Common myeloid progenitor, CD34-positive (primary cell): ENCODE data around the gene EFCAB12.

Source experiments
- CTCF ChIA-PET: fragments of 350-600 bp; sonication (Branson Sonifier 250); formaldehyde crosslinking; loops from one replicate; lab custom pipeline; 2021; ENCODE audit warnings: antibody characterized with exemption; lab: Charles Lee
- POLR2A ChIA-PET: fragments of 350-600 bp; sonication (Branson Sonifier 250); formaldehyde crosslinking; loops from one replicate; lab custom pipeline; 2021; ENCODE audit warnings: antibody characterized with exemption; lab: Charles Lee
- DNase-seq, 3 donors: peaks; one replicate each; pipeline versions ENCODE4 v3.0.0 to v3.0.0-alpha.2; 2013
- H3K27ac ChIP-seq, 2 experiments: 1 replicate in 1 of 2; 2 replicates in 1 of 2; pipeline ENCODE4 v1.7.0; 2013; ENCODE audit warnings: inconsistent platforms in 2 of 2, low read length in 2 of 2, mild to moderate bottlenecking in 2 of 2, low read depth in 1 of 2, moderate library complexity in 1 of 2; ENCODE audit not compliant: severe bottlenecking in 2 of 2, insufficient read depth in 1 of 2, poor library complexity in 1 of 2
- H3K27me3 ChIP-seq, 5 experiments: replicated peaks in 2 of 5; 1 replicate in 3 of 5; 2 replicates in 2 of 5; pipeline versions ENCODE4 v1.6.1 to v1.7.0; 2013; ENCODE audit warnings: low read length in 4 of 5, mild to moderate bottlenecking in 2 of 5, moderate library complexity in 2 of 5, inconsistent platforms in 1 of 5; ENCODE audit not compliant: insufficient read depth in 5 of 5, control insufficient read depth in 4 of 5
- H3K36me3 ChIP-seq, 4 experiments: 1 replicate in 2 of 4; 2 replicates in 2 of 4; pipeline versions ENCODE4 v1.6.1 to v1.7.0; 2013; ENCODE audit warnings: low read length in 3 of 4, control low read depth in 1 of 4, mild to moderate bottlenecking in 1 of 4; ENCODE audit not compliant: control insufficient read depth in 4 of 4, insufficient read depth in 4 of 4
- H3K4me1 ChIP-seq, 4 experiments: 1 replicate in 3 of 4; 2 replicates in 1 of 4; pipeline versions ENCODE4 v1.6.1 to v1.7.1; 2013; ENCODE audit warnings: low read length in 3 of 4, mild to moderate bottlenecking in 3 of 4, control low read depth in 1 of 4, inconsistent platforms in 1 of 4, moderate library complexity in 1 of 4; ENCODE audit not compliant: control insufficient read depth in 4 of 4, insufficient read depth in 4 of 4; ENCODE audit errors: control extremely low read depth in 1 of 4
- H3K4me3 ChIP-seq, 7 experiments: 1 replicate in 4 of 7; 2 replicates in 3 of 7; pipeline versions ENCODE4 v1.5.1 to v1.7.0; 2013; ENCODE audit warnings: mild to moderate bottlenecking in 7 of 7, low read length in 6 of 7, moderate library complexity in 6 of 7, inconsistent platforms in 2 of 7, low read depth in 2 of 7, control low read depth in 1 of 7; ENCODE audit not compliant: insufficient read depth in 4 of 7, control insufficient read depth in 1 of 7; ENCODE audit errors: extremely low read depth in 1 of 7
- H3K9me3 ChIP-seq, 5 experiments: 1 replicate in 4 of 5; 2 replicates in 1 of 5; pipeline versions ENCODE4 v1.6.1 to v1.7.1; 2013; ENCODE audit warnings: low read length in 4 of 5, mild to moderate bottlenecking in 2 of 5, inconsistent platforms in 1 of 5, low read depth in 1 of 5, moderate library complexity in 1 of 5; ENCODE audit not compliant: control insufficient read depth in 4 of 5, insufficient read depth in 2 of 5; ENCODE audit errors: control extremely low read depth in 1 of 5
- WGBS: methylation state at CpG from one replicate; pipeline ENCODE4 v1.1.5; 2013; ENCODE audit not compliant: insufficient coverage; 5-methylcytosine and 5-hydroxymethylcytosine counted together

The EFCAB12 gene

GRCh38 chr3:129446926-129447325 lies 18.5 kb upstream of the EFCAB12 start:
- peak overlapping the region in 1 of 2 experiments; percentile 53 for H3K27ac ChIP-seq
- no peak overlapping the region for H3K4me3 ChIP-seq
- peaks cover 3 to 27% (median 18%) of the 10 kb centered on the region in 4 experiments for H3K4me1 ChIP-seq
- no peaks in the 10 kb centered on the region for H3K27me3 ChIP-seq
- ChIA-PET CTCF (no interaction called here), POLR2A (no interaction called here)
- peaks cover 3 to 8% (median 5%) of the 10 kb centered on the region in 4 experiments for H3K36me3 ChIP-seq
- no peaks in the 10 kb centered on the region for H3K9me3 ChIP-seq
- no CpG with 5 or more reads among the region's 1 CpG for WGBS
- DNase-seq = no peak

GRCh38 chr3:129445471-129445870 lies 17.0 kb upstream of the EFCAB12 start:
- ChIA-PET CTCF (interaction anchor here (1.0 kb wide), 1 partner anchor 62 kb away, joined by 3 read pairs; no protein-coding TSS in a partner anchor), POLR2A (interaction anchor here (0.9 kb wide), 1 partner anchor 173 kb away, joined by 3 read pairs; no protein-coding TSS in a partner anchor)
- H3K4me1 ChIP-seq = peaks cover 15 to 41% (median 31%) of the 10 kb centered on the region in 4 experiments
- 100% methylated on average over 3 of the region's 3 CpGs for WGBS
- H3K9me3 ChIP-seq = no peaks in the 10 kb centered on the region
- no peak overlapping the region for H3K4me3 ChIP-seq
- H3K27ac ChIP-seq = no peak overlapping the region
- DNase-seq = no peak
- no peaks in the 10 kb centered on the region for H3K27me3 ChIP-seq
- peaks cover 0 to 2% (median 0%) of the 10 kb centered on the region in 4 experiments for H3K36me3 ChIP-seq

GRCh38 chr3:129442947-129443346 lies 14.5 kb upstream of the EFCAB12 start:
- ChIA-PET POLR2A (interaction anchor here (0.7 kb wide), 1 partner anchor 1729 kb away, joined by 4 read pairs; no protein-coding TSS in a partner anchor), CTCF (interaction anchor here (0.7 to 1.6 kb wide), 2 partner anchors 11 to 15 kb away, joined by 4 read pairs; no protein-coding TSS in a partner anchor)
- peaks cover 28 to 53% (median 35%) of the 10 kb centered on the region in 4 experiments for H3K4me1 ChIP-seq
- peak overlapping the region in 1 of 2 experiments; percentile 90 for H3K27ac ChIP-seq
- no peaks in the 10 kb centered on the region for H3K36me3 ChIP-seq
- no peak overlapping the region for H3K4me3 ChIP-seq
- no peaks in the 10 kb centered on the region for H3K27me3 ChIP-seq
- no peak for DNase-seq
- H3K9me3 ChIP-seq = no peaks in the 10 kb centered on the region

GRCh38 chr3:129442486-129442885 lies 14.1 kb upstream of the EFCAB12 start:
- no peak overlapping the region for H3K4me3 ChIP-seq
- ChIA-PET POLR2A (interaction anchor here (0.7 kb wide), 1 partner anchor 1728 kb away, joined by 4 read pairs; no protein-coding TSS in a partner anchor), CTCF (interaction anchor here (0.7 to 1.6 kb wide), 2 partner anchors 11 to 16 kb away, joined by 4 read pairs; no protein-coding TSS in a partner anchor)
- H3K9me3 ChIP-seq = no peaks in the 10 kb centered on the region
- 66% methylated on average over 2 of the region's 2 CpGs for WGBS
- peaks cover 28 to 53% (median 36%) of the 10 kb centered on the region in 4 experiments for H3K4me1 ChIP-seq
- no peak for DNase-seq
- H3K36me3 ChIP-seq = peaks cover 0 to 3% (median 2%) of the 10 kb centered on the region in 4 experiments
- H3K27ac ChIP-seq = peak overlapping the region in 1 of 2 experiments; percentile 90
- H3K27me3 ChIP-seq = no peaks in the 10 kb centered on the region

- no peak for DNase-seq
- H3K27ac ChIP-seq = peak overlapping the region; percentile 13 to 90
- peaks cover 5 to 10% (median 7%) of the 10 kb centered on the region in 4 experiments for H3K36me3 ChIP-seq
- no peaks in the 10 kb centered on the region for H3K9me3 ChIP-seq
- H3K4me1 ChIP-seq = peaks cover 28 to 53% (median 38%) of the 10 kb centered on the region in 4 experiments
- no peaks in the 10 kb centered on the region for H3K27me3 ChIP-seq
- CTCF ChIA-PET = interaction anchor here (1.6 kb wide), 2 partner anchors 12 to 58 kb away, joined by 4 read pairs; no protein-coding TSS in a partner anchor
- POLR2A ChIA-PET = interaction anchor here (1.4 kb wide), 1 partner anchor 18 kb away, joined by 4 read pairs; no protein-coding TSS in a partner anchor
- H3K4me3 ChIP-seq = peak overlapping the region in 3 of 7 experiments; percentile 47 to 96 (median 83)
- 22% methylated on average over 3 of the region's 4 CpGs for WGBS
Observed at GRCh38 chr3:129441782-129442181, 13.3 kb upstream of the EFCAB12 start.

- peaks cover 29 to 55% (median 41%) of the 10 kb centered on the region in 4 experiments for H3K4me1 ChIP-seq
- peaks cover 7 to 16% (median 10%) of the 10 kb centered on the region in 4 experiments for H3K36me3 ChIP-seq
- peak overlapping the region; percentile 83 to 90 for H3K27ac ChIP-seq
- no peak for DNase-seq
- ChIA-PET CTCF (interaction anchor here (1.6 kb wide), 2 partner anchors 13 to 58 kb away, joined by 4 read pairs; no protein-coding TSS in a partner anchor), POLR2A (interaction anchor here (1.4 to 1.9 kb wide), 2 partner anchors 18 to 125 kb away, joined by 4 to 7 read pairs; a partner anchor contains a TSS)
- WGBS = 68% methylated on average over 5 of the region's 9 CpGs
- H3K4me3 ChIP-seq = peak overlapping the region in 5 of 7 experiments; percentile 83 to 98 (median 96)
- H3K9me3 ChIP-seq = no peaks in the 10 kb centered on the region
- no peaks in the 10 kb centered on the region for H3K27me3 ChIP-seq
Observed at GRCh38 chr3:129441215-129441614, 12.8 kb upstream of the EFCAB12 start.
